Left renal pelvis (tissue), 4 donors: Measurements from ENCODE around the gene RPA3. TPM values are rescaled to one million over a fixed set of nuclear protein-coding genes. Genes with fewer than 3 reads are reported as not detected.

ENCODE experiments used
- DNase-seq, 4 donors: peaks; one replicate each; pipeline ENCODE4 v3.0.0-alpha.2; 2013; ENCODE audit warnings: low read depth in 4 of 4, low spot score in 3 of 4
- polyA plus RNA-seq, 4 donors: library from polyadenylated mRNA; unstranded; fragments of 120-200 nt; gene quantifications; one replicate each; pipeline ENCODE4 v1.2.1, GENCODE V29; 2013; ENCODE audit not compliant: insufficient read length in 4 of 4

Gene RPA3
- polyA plus RNA-seq, 4 donors: 37.1 to 77.5 (median 61.0) TPM

- DNase-seq: no peak
Observed at GRCh38 chr7:7736671-7737070, 18.3 kb upstream of the RPA3 start.

- DNase-seq: no peak
Observed at GRCh38 chr7:7732621-7733281, 14.3 kb upstream of the RPA3 start.

GRCh38 chr7:7731732-7732131 lies 13.3 kb upstream of the RPA3 start:
- no peak for DNase-seq

- DNase-seq: no peak
Observed at GRCh38 chr7:7720750-7721621, 2.6 kb upstream of the RPA3 start.

GRCh38 chr7:7720193-7720592 lies 1.8 kb upstream of the RPA3 start:
- DNase-seq: no peak

GRCh38 chr7:7719236-7719635 lies 829 bp upstream of the RPA3 start:
- DNase-seq: no peak

GRCh38 chr7:7713730-7714129 lies 4.7 kb downstream of the RPA3 start:
- DNase-seq: no peak

GRCh38 chr7:7710469-7710868 lies 7.9 kb downstream of the RPA3 start:
- no peak for DNase-seq

GRCh38 chr7:7709291-7709690 lies 9.1 kb downstream of the RPA3 start:
- DNase-seq: no peak

GRCh38 chr7:7707806-7708205 lies 10.6 kb downstream of the RPA3 start:
- peak in 1 of 4 donors; percentile 12 for DNase-seq

GRCh38 chr7:7707246-7707645 lies 11.2 kb downstream of the RPA3 start:
- no peak for DNase-seq

- DNase-seq: no peak
Observed at GRCh38 chr7:7706556-7707172, 11.7 kb downstream of the RPA3 start.

GRCh38 chr7:7706101-7706511 lies 12.3 kb downstream of the RPA3 start:
- DNase-seq: no peak

- no peak for DNase-seq
Observed at GRCh38 chr7:7705318-7705717, 13.1 kb downstream of the RPA3 start.

- no peak for DNase-seq
Observed at GRCh38 chr7:7704867-7705266, 13.5 kb downstream of the RPA3 start.

GRCh38 chr7:7703427-7703826 lies 15.0 kb downstream of the RPA3 start:
- DNase-seq: no peak

- DNase-seq: no peak
Observed at GRCh38 chr7:7702826-7703225, 15.6 kb downstream of the RPA3 start.

- DNase-seq: no peak
Observed at GRCh38 chr7:7701527-7701926, 16.9 kb downstream of the RPA3 start.

GRCh38 chr7:7699970-7700369 lies 18.4 kb downstream of the RPA3 start:
- DNase-seq: no peak

GRCh38 chr7:7699380-7699779 lies 19.0 kb downstream of the RPA3 start:
- DNase-seq: no peak

- DNase-seq: no peak
Observed at GRCh38 chr7:7698930-7699329, 19.5 kb downstream of the RPA3 start.
